Renal pelvis (tissue), 4 donors: ENCODE data around the gene PRUNE2. TPM values are rescaled to one million over a fixed set of nuclear protein-coding genes. Genes with fewer than 3 reads are reported as not detected.

Experiments used
- DNase-seq: peaks from one replicate; pipeline ENCODE4 v3.0.0-alpha.2; 2013
- polyA plus RNA-seq, 3 donors: library from polyadenylated mRNA; unstranded; fragments of 120-200 nt; gene quantifications; one replicate each; pipeline ENCODE4 v1.2.1, GENCODE V29; 2013; ENCODE audit not compliant: insufficient read length in 3 of 3

PRUNE2 gene
- polyA plus RNA-seq, 3 donors: 12.0 to 16.8 (median 14.1) TPM

DNA sequence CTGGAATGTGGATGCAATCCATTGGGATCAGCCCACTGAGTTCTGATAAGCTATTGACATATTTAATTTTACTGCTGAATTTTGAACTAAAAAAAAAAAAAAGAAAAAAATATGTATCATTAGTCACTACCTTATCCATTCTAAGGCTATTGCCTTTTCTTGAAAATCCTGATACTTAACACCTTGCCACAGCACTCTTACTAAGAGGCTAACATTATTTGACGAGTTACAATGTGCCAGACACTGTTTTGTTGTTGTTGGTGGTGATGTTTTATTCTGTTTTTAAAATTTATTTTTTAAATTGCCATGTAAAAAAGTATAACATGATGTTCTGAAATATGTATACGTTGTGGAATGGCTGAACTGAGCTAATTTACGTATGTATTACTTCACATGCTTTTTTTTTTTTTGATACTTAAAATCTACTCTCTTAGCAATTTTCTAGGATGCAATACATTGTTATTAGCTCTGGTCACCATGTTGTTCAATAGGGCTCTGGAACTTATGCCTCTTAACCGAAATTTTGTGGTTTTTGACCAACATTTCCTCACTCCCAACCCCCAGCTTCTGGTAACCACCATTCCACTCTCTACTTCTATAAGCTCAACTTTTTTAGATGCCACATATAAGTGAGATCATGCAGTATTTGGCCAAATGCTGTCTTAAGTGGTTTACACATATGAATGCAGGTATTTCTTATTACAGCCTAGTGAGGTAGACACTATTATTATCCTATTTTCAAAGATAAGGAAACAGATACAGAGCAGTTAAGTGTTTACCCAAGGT is 276.5 kb downstream of the PRUNE2 start:
- no peak for DNase-seq

DNA sequence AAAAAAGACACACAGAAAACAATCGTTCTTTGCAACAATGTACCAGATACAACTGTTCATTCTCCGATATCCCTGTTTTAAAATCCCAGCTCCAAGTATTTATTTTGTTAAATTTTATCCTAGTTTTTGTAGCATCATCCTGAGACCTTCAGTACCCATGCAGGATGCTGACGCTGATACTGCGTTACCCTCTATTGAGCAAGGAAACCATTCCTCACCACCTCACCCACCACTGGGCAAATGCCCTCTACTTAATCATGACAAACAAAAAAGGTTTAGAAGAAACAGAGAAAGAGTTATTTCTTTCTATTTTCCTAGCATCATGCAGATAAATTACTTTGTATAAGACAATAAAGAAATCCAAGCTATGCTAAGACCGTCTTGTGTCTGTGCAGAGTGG is 277.8 kb downstream of the PRUNE2 start:
- no peak for DNase-seq

DNA sequence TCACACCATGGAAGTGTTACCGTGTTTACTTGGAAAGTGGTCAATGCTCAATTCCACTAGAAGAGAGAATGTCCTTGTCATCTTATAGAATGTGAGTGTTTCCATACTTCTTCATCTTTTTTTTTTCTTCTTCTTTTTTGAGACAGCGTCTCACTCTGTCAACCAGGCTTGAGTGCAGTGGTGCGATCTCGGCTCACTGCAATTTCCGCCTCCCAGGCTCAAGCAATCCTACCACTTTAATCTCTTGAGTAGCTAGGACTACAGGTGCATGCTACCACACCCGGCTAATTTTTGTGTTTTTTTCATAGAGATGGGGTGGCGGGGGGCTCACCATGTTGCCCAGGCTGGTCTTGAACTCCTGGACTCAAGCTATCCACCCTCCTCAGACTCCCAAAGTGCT is 278.9 kb downstream of the PRUNE2 start:
- no peak for DNase-seq

DNA sequence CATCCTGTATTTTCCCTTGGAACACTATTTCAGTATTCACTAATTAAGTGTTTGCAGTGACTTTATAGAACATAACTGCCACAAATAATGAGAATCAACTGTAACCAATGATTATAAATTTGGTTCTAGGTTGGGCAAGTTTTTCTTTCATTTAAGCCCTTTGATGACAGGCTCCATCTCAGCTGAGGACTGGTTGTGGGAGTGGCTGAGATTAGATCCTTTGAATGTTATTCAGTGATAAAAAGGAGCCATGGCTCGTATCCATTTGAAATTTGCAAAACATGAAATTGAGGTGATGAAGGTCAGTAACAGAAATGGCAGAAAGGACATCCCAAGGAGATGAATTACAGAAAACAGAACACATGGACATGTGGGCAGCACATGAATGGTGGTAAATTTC is 279.8 kb downstream of the PRUNE2 start:
- DNase-seq: no peak

DNA sequence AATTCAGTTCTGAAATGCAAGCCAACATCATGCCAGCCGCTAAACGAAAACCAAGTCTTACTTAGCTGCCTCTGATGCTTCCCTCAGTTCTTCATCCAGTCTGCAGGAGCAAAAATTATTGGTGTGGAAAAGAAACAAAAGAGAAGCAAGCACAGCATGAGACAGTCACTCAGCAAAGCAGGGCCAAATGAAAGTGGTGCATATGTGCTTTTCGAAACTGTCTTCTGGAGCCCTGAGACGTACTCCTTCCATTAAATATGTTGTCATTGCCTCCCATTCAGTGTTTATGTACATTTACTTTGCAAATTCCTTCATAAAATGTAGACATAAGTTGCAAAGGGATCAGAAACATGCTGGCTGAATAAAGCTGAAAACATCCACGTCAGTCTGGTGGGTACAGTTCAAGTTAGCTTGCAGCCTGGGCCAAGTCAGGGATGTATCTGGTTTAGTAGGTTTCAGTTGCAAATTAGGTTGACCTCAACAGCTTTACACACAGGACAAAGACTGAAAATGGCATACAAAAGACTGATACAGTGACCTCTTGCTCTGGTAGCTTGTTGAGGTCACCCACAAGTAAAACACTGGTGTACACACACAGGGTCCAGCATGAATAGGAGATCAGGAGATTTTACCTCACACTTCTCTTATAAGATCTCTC is 281.4 kb downstream of the PRUNE2 start:
- DNase-seq: no peak

DNA sequence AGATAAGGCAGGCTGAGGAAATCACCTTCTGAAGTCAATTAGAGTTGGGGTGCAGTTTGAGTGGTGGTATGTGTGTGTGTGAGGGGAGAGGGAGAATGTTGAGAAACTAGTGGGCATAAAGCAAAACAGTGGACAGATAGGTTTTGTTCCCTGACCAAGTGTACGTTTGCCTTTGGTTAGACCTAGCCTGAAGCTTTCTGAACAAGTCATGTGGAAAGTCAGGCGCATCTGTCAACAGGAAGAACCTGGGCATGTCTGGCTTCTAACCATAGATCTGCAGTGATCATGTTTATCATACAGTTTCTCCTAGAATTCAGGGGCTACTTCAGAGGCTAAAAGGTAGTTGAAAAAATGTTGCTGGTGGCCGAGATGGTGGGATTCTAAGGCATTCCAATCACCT is 284.9 kb downstream of the PRUNE2 start:
- DNase-seq: no peak

DNA sequence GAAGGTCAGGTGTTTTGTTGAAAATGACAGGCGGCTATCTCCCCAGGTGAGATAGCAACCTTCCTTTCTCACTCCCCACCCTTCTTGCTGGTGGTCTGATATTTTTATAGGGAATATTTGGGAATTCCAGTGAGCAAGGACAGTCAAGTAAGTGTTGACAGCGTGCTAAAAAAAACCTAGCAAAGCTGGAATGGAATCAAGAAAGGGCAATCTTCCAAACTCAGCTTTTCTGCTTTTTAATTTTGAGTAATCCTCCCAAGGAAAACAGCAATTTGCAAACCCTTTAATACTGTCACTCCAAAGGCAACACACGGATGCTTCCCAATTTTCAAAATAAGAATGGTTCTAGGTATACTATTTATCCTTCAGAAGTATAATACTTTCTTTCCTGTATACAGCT is 285.3 kb downstream of the PRUNE2 start:
- no peak for DNase-seq

DNA sequence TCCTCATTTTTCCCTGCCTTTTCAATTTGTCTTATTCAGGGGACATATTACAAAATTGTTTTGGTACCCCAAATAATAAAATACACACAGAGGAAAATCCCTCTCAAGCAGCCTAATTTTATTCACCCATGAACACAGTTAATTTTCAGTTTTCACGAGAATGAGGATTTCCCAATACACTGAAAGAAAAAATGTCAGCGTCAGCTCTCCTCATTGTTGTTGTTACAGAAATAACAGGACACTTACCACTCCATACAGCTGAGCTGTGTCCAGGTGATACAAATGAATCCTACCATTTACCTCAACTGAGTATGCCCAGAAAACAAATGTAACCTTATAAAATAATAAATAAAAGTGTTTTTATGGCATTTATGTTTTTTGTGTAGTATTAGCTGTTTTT is 286.3 kb downstream of the PRUNE2 start:
- DNase-seq: no peak

DNA sequence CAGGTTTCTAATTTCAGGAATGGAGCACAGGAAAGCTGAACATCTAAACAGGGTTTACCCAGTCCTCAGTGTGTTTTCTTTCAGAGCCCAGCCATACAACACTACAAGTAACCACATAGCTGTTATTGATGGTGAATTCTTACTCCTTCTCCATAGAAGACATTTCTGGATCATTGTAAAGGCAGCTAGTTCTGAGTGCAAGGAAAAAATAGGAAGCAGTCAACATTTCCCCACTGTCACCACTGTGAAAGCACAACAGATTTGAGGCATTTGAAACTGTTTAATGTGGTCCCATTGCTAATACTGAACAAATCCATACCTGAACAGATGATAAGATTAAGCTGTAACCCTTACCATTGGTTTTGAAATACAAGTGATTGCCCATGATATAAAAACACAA is 286.7 kb downstream of the PRUNE2 start:
- DNase-seq: no peak

DNA sequence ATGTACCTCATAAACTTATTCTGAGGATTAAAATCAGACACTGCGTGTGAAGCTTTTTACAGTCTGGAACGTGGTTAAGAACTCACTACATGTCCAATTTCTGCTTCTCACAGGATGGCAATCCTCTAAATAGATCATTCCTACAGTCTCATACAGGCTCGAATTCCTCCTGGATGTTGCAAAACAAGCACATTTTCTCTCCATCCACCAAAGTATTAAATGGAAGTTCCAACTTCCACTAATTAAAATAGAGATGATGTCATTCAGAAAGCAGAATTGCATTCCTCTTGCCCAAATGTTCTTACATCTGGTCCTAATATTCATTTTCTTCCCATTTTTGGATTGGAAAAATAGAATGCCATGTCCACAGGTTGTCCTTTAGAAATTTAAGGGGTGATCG is 287.2 kb downstream of the PRUNE2 start:
- no peak for DNase-seq

DNA sequence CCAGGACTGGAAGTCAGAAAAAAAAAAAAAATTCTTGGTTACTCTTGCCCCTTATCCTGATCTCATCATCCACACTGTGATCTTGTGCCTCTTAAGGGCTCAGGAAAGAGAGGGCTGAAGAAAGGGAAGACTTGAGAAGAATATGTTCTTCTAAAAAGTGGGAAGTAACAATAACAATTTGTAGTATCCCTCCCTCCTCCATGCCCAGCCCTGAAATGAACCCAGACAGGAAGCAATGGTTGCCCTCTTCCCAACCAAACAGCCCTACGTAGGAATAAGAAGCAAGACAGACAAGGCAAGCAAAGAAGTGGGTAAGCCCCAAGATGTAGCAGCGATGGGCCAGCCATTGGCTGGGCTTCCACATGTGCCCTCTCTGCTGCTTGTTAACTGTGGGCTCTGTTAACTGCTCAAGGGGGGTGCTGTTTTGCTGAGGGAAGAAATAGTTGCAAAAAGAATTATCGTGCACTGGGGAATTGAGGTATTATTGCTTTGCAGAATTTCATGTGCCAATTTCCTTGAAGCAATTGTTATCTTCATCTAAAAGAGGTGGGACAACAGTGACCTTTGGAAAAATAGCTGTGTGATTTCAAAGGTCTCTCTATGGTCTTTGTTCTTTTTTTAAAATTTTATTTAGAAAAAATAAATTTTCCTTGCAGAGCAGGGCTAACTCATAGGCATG is 288.3 kb downstream of the PRUNE2 start:
- no peak for DNase-seq

DNA sequence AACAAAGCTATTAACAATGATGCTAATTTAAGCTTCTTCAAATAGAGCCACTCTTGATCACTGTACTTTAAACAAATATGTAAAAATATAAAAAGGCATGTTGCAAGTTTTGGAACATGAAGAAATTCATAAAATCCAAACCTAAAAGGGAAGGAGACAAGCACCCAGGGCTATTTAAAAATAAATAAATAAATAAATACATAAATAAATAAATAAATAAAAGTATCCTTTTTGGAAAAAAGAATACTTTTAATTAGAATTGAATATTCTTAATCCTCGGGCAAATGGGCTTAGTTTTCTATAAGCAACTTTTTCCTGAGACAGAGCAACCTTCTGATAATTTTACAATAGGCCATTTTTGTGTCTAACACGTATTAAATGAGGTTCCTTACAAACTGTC is 289.1 kb downstream of the PRUNE2 start:
- no peak for DNase-seq

DNA sequence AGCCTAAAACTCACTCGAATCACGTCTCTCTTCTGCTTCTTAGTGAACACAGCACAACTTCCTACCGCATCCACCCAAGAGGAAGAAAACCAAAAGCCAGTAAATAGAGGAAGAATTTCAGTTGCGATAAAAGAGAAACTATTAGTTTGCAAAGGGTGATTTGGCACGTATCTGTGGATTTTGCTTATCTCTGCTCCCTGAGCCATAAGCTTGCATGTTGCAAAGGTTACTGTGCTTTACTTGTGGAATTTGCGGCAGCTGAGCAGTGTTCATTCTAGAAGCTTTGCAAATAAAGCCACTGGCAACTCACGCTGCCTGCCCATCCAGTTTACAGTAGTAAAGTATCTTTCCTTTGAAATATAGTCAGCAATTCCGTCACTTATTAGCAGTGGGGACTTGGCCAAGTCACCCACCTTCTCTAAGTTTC is 290.7 kb downstream of the PRUNE2 start:
- no peak for DNase-seq

DNA sequence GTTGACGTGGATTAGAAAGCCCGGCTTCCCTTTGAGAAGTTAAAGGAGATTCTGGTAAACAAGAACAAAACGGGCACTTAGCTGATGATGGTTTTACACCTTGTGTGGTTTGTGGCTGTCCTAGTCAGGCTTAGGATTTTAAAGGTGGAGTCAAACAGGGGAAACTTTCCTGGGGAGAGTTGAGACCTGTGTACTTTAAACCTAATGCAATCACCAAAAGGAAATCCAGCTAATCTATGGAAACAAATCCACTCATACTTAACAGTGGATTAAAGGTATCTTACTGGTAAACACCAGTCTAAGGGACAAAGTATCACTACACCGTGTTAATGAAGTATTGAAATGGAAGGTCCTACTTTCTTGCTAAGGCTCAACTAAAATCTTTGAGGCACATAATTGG is 291.9 kb downstream of the PRUNE2 start:
- DNase-seq: no peak

DNA sequence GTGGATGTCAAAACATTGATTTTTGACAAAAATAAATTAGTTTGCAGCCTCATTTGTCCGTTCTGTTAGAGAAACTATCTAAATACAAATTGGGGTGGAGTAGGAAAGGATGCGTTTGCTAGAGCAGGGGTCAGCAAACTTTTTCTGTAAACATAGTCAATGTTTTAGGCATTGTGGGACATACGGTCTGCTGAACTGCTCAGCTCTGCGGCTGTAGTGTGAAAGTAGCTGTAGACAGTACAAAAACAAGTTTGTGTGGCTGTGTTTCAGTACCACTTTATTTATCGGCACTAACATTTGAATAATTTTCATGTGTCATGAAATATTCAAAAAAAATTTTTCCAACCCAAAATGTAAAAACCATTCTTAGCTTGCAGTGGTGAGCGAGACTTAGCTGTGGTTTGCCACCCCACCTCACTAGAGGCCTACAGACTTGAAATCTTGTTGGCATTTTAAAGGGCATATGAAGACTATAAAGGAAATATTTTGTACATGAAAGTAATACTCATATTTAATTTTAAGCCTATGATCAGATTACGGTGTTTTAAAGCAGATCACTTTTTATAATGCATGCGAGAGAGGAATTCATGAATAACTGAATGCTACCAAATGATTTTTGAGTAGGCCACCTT is 292.6 kb downstream of the PRUNE2 start:
- DNase-seq: no peak

DNA sequence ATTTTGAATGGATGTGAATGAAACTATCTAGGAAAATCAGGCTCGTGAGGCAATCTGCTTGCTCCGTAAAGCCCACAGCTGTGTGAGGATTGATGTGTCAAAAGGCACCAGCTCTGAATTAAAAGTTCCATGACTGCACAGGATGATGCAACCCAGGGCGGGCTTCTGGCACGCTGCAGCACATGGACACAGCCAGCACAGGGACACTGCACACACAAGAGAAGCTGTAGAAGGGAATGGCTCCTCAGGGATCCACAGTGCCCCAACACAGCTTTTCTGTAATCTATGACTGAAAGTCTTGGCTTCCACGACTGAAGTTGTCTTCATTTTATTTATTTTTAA is 295.9 kb downstream of the PRUNE2 start:
- no peak for DNase-seq

DNA sequence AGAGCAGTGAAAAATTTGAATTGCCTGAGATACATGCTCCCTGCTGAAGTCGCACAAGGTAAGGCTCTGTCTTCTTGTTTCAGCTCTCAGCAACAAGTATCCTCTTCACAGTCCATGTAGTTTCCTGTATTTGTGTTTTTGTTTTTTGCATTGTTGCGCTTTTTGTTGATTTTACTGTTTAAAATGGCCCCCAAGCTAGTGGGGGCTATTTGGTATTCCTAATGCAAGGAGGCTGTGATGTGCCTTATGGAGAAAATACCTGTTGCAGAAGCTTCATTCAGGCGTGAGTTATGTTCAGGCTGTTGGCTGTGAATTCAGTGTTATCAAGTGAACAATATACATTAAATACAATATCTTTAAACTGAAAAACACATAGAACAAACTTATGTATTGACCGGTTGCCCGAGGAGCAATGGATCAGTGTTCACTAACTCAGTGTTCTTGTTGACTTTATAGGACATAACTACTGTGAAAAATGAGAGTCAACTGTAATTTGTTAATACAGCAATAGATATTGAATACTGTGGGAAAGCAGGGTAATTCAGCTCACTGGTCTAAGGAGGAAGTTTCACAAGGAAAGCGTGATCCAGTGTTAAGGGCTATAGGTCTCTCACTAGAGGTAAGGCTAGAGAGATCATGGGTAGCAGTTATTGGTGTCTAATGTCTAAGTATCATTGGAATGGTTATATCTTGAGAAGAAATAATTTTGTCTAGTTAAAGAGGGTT is 296.5 kb downstream of the PRUNE2 start:
- no peak for DNase-seq

DNA sequence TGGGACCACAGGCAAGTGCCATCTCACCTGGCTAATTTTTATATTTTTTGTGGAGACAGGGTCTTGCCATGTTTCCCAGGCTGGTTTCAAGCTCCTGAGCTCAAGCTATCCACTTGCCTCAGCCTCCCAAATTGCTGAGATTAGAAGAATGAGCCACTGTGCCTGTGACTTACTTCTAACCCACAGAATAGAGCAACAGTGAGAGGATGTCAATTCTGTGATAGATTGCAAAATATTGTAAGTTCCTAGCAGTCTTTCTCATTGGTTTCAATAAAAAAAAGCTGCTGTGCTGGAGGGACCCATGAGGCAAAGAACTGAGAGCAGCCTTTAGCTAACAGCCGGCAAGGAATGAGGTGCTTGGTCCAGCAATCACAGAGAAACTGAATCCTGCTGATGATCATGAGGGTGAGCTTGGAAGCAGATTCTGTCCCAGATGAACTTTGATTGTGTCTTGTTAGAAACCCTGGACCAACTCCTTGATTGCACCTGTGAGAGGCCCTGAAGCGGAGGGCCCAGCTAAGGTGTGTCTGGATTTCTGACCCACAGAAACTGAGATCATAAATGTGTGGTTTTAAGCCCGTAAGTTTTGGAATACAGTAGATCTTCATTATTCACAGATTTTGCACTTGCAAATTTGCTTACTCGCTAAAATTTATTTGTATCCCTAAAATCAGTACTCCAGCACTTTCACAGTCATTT is 297.2 kb downstream of the PRUNE2 start:
- DNase-seq: no peak

DNA sequence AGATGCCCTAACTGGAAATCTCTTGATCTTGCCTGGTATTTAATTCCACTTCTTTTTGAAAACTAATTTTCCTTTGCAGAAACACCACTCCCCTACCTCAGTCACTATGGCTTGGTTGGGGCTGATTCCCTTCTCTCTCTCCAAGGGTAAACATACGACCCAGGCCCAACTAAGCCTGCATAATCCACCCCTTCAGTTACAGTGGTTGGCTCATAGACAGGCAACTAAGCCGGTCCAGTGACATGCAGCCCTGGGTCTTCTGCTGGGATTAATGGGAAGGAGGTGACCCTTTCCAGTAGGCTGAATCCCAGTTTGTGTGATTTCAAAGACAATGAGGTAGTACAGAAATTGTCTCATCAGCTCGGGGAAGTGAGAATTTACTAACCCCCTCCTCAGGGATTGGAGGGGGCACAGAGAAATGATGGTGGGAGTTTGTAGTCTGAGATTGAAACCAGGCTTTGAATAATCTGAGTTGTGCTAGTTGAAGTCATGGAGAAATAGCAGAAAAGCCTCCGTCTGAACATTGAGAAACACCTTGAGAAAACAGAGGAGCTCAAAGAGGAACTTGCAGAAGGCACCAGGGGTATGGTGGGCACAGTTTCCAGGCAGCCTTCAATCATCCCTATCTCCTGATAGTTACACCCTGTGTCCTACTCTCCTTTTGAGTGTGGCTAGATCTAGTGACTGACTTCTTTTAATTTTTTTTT is 298.0 kb downstream of the PRUNE2 start:
- no peak for DNase-seq

DNA sequence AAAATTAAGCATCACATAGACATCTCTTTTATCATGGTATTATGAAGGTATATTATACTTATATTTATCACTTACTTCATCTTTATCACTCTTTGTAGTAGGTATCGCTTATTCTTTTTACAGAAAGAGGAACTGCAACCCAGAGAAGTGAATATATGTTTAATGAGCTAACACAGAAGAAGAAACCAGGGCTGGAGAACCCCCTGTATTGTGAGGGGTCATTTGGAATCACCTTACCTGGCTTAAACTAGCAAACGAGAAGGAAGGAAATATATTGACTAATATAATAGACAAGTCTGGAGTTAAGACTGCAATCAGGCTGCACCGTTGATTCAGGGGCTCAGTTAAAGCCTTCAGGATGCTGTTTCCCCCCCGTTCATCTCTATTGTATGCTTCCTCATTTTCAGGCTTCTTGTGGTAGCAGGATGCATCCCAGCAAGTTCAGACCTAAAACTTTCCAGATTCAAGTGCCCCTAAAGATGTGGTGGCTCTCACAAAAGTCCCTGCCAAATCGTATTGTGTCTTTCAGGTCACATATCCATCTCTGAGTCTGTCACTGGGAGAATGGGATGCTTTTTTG is 300.5 kb downstream of the PRUNE2 start:
- no peak for DNase-seq
